HUES48 (cell line): Measurements from ENCODE around the gene CCDC174.

Experiments used
- H3K27ac ChIP-seq: one replicate; pipeline ENCODE4 v1.7.0; 2013; ENCODE audit warnings: low read depth, low read length, inconsistent platforms
- H3K27me3 ChIP-seq: 2 replicates; pipeline ENCODE4 v1.6.1; 2013; ENCODE audit warnings: mild to moderate bottlenecking, low read length; ENCODE audit not compliant: control insufficient read depth, insufficient read depth
- H3K36me3 ChIP-seq: 2 replicates; pipeline ENCODE4 v1.6.1; 2013; ENCODE audit warnings: low read length; ENCODE audit not compliant: control insufficient read depth, insufficient read depth
- H3K4me1 ChIP-seq: 2 replicates; pipeline ENCODE4 v1.6.1; 2013; ENCODE audit warnings: mild to moderate bottlenecking, low read length; ENCODE audit not compliant: control insufficient read depth, insufficient read depth
- H3K4me3 ChIP-seq: 2 replicates; pipeline ENCODE4 v1.5.1; 2013; ENCODE audit warnings: mild to moderate bottlenecking, low read depth, low read length
- H3K9ac ChIP-seq: 2 replicates; pipeline ENCODE4 v1.6.1; 2013; ENCODE audit warnings: mild to moderate bottlenecking, low read depth, low read length, moderate library complexity
- H3K9me3 ChIP-seq: 2 replicates; pipeline ENCODE4 v1.6.1; 2013; ENCODE audit warnings: low read length; ENCODE audit not compliant: control insufficient read depth, insufficient read depth

CCDC174 gene

DNA sequence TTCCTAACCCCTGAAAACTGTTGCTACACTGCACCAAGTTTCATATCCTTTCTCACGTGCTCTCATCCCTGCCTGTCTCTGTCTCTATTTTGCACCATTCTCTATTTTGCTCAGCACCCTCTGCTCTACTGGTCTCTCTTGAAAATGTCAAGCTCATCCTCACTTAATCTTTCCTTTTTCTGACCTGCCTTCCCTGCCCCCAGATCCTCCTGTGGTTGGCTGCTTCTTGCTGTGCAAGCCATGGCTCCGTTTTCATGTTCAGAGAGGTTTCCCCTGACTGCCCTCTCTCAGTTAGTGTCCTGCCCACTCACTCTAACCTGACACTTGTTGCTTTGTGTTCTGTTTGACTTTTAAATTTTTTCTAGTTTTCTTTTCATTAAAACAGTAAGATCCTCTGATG, 6.0 kb downstream of the CCDC174 start:
- Histone ChIP-seq H3K27me3 (no peaks in the 10 kb centered on the region), H3K36me3 (peaks cover 83% of the 10 kb centered on the region), H3K4me3 (no peak overlapping the region), H3K27ac (no peak overlapping the region), H3K9me3 (no peaks in the 10 kb centered on the region), H3K4me1 (no peaks in the 10 kb centered on the region), H3K9ac (no peak overlapping the region)

DNA sequence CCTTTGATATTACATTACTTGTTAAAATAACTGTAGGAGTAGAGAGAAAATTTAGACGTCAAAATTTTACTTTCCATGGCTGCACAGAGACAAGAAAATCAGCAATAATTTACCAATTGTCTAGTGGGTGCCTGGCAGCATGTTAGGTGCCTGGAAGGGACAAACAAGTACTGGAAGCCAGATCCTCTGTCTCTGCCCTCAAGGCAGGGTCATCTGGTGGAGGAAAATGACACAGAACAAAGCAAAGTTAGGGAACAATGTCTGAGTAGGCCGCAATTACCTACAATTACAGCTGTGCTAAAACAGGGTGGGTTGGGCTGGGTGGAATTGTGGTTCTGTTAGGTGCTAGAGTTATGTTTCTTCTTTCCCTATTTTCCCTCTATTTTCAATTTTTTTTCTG, 7.4 kb downstream of the CCDC174 start:
- H3K9ac ChIP-seq = no peak overlapping the region
- H3K4me3 ChIP-seq = no peak overlapping the region
- H3K27me3 ChIP-seq = no peaks in the 10 kb centered on the region
- no peak overlapping the region for H3K27ac ChIP-seq
- peaks cover 97% of the 10 kb centered on the region for H3K36me3 ChIP-seq
- no peaks in the 10 kb centered on the region for H3K9me3 ChIP-seq
- no peaks in the 10 kb centered on the region for H3K4me1 ChIP-seq

- Histone ChIP-seq H3K27ac (no peak overlapping the region), H3K4me1 (no peaks in the 10 kb centered on the region), H3K36me3 (peaks cover 97% of the 10 kb centered on the region), H3K9me3 (no peaks in the 10 kb centered on the region), H3K4me3 (no peak overlapping the region), H3K27me3 (no peaks in the 10 kb centered on the region), H3K9ac (no peak overlapping the region)
These were observed 9.4 kb downstream of the CCDC174 start for GRCh38 chr3:14660942-14661341.

DNA sequence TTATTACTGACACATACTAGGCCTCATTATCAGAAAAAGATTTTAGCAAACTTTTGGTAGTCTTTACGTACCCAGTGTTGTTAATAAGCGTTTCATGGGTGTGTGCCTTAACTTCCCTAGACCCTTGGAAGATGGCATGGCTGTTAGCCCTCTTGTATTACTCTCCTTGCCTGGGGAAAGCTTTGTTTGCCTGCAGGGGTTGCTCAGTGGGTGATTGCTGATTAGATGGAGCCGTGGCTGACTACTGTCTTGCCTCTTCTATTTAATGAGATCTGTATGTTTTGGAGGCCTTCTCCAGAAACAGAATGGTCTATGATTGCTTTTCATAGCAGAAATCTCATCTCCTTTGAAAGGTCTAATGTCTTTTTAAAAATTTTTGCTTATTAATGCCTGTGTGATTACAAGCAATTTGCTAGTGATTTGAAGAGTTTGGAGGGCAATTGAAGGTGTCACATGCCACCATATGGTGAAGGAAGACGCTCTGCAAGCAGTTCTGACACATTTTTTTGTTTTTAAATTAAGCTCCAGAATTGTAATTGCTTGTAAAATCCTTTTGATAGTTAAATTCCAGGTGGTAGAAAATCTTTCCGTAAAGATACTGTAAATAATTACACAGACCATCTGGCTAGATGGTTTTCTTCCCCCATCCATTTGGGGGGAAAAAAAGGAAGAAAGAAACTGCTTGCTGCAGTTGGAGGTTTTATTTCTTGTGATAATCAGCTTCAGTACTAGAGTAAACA, 12.0 kb downstream of the CCDC174 start:
- no peaks in the 10 kb centered on the region for H3K9me3 ChIP-seq
- no peak overlapping the region for H3K27ac ChIP-seq
- H3K27me3 ChIP-seq = no peaks in the 10 kb centered on the region
- H3K4me3 ChIP-seq = no peak overlapping the region
- H3K4me1 ChIP-seq = no peaks in the 10 kb centered on the region
- H3K9ac ChIP-seq = no peak overlapping the region
- peaks cover 97% of the 10 kb centered on the region for H3K36me3 ChIP-seq

GRCh38 chr3:14664170-14664569, 12.6 kb downstream of the CCDC174 start:
- H3K27me3 ChIP-seq = no peaks in the 10 kb centered on the region
- H3K27ac ChIP-seq = no peak overlapping the region
- H3K4me3 ChIP-seq = no peak overlapping the region
- H3K9ac ChIP-seq = no peak overlapping the region
- peaks cover 97% of the 10 kb centered on the region for H3K36me3 ChIP-seq
- no peaks in the 10 kb centered on the region for H3K9me3 ChIP-seq
- no peaks in the 10 kb centered on the region for H3K4me1 ChIP-seq

- H3K4me3 ChIP-seq = no peak overlapping the region
- no peaks in the 10 kb centered on the region for H3K9me3 ChIP-seq
- peaks cover 54% of the 10 kb centered on the region for H3K36me3 ChIP-seq
- no peaks in the 10 kb centered on the region for H3K27me3 ChIP-seq
- no peak overlapping the region for H3K27ac ChIP-seq
- no peaks in the 10 kb centered on the region for H3K4me1 ChIP-seq
- H3K9ac ChIP-seq = no peak overlapping the region
These were observed 21.0 kb downstream of the CCDC174 start for GRCh38 chr3:14672588-14672987.

DNA sequence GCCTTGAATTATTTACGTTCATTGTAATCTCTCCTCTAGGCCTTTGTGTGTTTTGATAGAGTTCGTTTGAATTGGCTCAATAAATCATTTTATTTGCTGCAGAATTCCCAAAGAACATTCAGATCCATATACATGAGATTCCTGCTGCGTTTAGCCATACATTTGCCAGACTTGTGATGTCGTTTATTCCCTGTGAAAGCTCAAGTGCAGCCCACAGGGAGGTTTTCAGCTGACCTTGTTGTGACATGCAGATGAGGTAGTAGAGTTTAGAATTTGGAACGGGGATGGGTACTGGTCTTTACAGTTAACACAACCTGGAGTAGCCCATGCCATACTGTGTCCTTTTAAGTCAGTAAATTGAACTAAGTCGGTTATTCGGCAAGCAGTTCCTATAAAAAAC, 23.3 kb downstream of the CCDC174 start, which contains the start of gene C3orf20:
Gene C3orf20, plus strand, starts transcription at position 301 of the 400 bp plus-strand sequence. CDS start 7,573 bp downstream, outside the sequence.
- no peaks in the 10 kb centered on the region for H3K4me1 ChIP-seq
- H3K27me3 ChIP-seq = no peaks in the 10 kb centered on the region
- H3K36me3 ChIP-seq = peaks cover 31% of the 10 kb centered on the region
- no peak within 1 kb of the TSS for H3K9ac ChIP-seq
- H3K9me3 ChIP-seq = peaks cover 2% of the 10 kb centered on the region; the same call in 1 of the 2 replicates
- H3K4me3 ChIP-seq = no peak within 1 kb of the TSS
- no peak within 1 kb of the TSS for H3K27ac ChIP-seq

GRCh38 chr3:14676881-14677280, 25.3 kb downstream of the CCDC174 start:
- H3K4me1 ChIP-seq = no peaks in the 10 kb centered on the region
- no peaks in the 10 kb centered on the region for H3K27me3 ChIP-seq
- no peak overlapping the region for H3K27ac ChIP-seq
- H3K4me3 ChIP-seq = no peak overlapping the region
- no peak overlapping the region for H3K9ac ChIP-seq
- H3K9me3 ChIP-seq = peaks cover 9% of the 10 kb centered on the region
- peaks cover 11% of the 10 kb centered on the region for H3K36me3 ChIP-seq

- Histone ChIP-seq H3K4me1 (no peaks in the 10 kb centered on the region), H3K9me3 (peaks cover 9% of the 10 kb centered on the region), H3K9ac (no peak overlapping the region), H3K27me3 (no peaks in the 10 kb centered on the region), H3K27ac (no peak overlapping the region), H3K36me3 (no peaks in the 10 kb centered on the region), H3K4me3 (no peak overlapping the region)
These were observed 26.5 kb downstream of the CCDC174 start for GRCh38 chr3:14678015-14678503.

GRCh38 chr3:14680115-14680514, 28.6 kb downstream of the CCDC174 start:
- H3K36me3 ChIP-seq = no peaks in the 10 kb centered on the region
- no peaks in the 10 kb centered on the region for H3K27me3 ChIP-seq
- no peak overlapping the region for H3K4me3 ChIP-seq
- H3K27ac ChIP-seq = no peak overlapping the region
- no peak overlapping the region for H3K9ac ChIP-seq
- H3K4me1 ChIP-seq = no peaks in the 10 kb centered on the region
- H3K9me3 ChIP-seq = peaks cover 9% of the 10 kb centered on the region

GRCh38 chr3:14680716-14681115, 29.2 kb downstream of the CCDC174 start:
- Histone ChIP-seq H3K27me3 (no peaks in the 10 kb centered on the region), H3K4me3 (no peak overlapping the region), H3K36me3 (no peaks in the 10 kb centered on the region), H3K27ac (no peak overlapping the region), H3K9ac (no peak overlapping the region), H3K9me3 (peaks cover 9% of the 10 kb centered on the region), H3K4me1 (no peaks in the 10 kb centered on the region)
